H1 (cell line): Measurements from ENCODE around the gene PLCB1. TPM values are rescaled to one million over a fixed set of nuclear protein-coding genes. Genes with fewer than 3 reads are reported as not detected.
A peak's percentile ranks its signal among the peaks of the same experiment; 100 is the strongest.

Source experiments
- CTCF ChIA-PET: fragments of 300-600 bp; sonication (Branson Sonifier 250); formaldehyde crosslinking; loops from one replicate; lab custom pipeline; 2021; ENCODE audit not compliant: partially characterized antibody; lab: Charles Lee
- POLR2A ChIA-PET: fragments of 300-600 bp; sonication (Branson Sonifier 250); formaldehyde crosslinking; loops from one replicate; lab custom pipeline; 2021; ENCODE audit warnings: inconsistent platforms; ENCODE audit not compliant: partially characterized antibody; lab: Charles Lee
- DNase-seq, 2 experiments: peaks; one replicate each; pipeline versions ENCODE4 v3.0.0 to v3.0.0-alpha.2; 2010 to 2022; ENCODE audit warnings: low spot score in 2 of 2, low read depth in 1 of 2, mixed read lengths in 1 of 2
- FAIRE-seq: peaks from 2 replicates; lab custom pipeline; 2011; peaks lifted over from hg19 to GRCh38; lab: Jason Lieb, UNC
- H2AFZ ChIP-seq: 2 replicates; pipeline ENCODE4 v1.8.1; 2012; ENCODE audit warnings: low read length, inconsistent platforms
- H2AK5ac ChIP-seq: 2 replicates; pipeline ENCODE4 v1.6.1; 2013; ENCODE audit warnings: low read depth, low read length
- H2BK120ac ChIP-seq: replicated peaks from 2 replicates; pipeline ENCODE3; 2013; ENCODE audit warnings: low read depth, low read length, inconsistent platforms
- H2BK12ac ChIP-seq: 2 replicates; pipeline ENCODE4 v1.6.1; 2013; ENCODE audit warnings: low read depth, low read length
- H2BK15ac ChIP-seq: 2 replicates; pipeline ENCODE4 v1.6.1; 2013; ENCODE audit warnings: low read length
- H2BK20ac ChIP-seq: 2 replicates; pipeline ENCODE4 v1.6.1; 2013; ENCODE audit warnings: low read length
- H2BK5ac ChIP-seq: 2 replicates; pipeline ENCODE4 v1.6.1; 2013; ENCODE audit warnings: low read depth, low read length
- H3K14ac ChIP-seq: 2 replicates; pipeline ENCODE4 v1.6.1; 2013; ENCODE audit warnings: inconsistent platforms; ENCODE audit not compliant: insufficient read length
- H3K18ac ChIP-seq: 2 replicates; pipeline ENCODE4 v1.6.1; 2013; ENCODE audit warnings: low read length; ENCODE audit errors: extremely low read depth
- H3K23ac ChIP-seq: 2 replicates; pipeline ENCODE4 v1.6.1; 2013; ENCODE audit warnings: inconsistent platforms; ENCODE audit not compliant: insufficient read length
- H3K23me2 ChIP-seq: 2 replicates; pipeline ENCODE4 v1.6.1; 2013; ENCODE audit warnings: low read depth, low read length
- H3K27ac ChIP-seq: 2 replicates; pipeline ENCODE4 v1.6.1; 2011; ENCODE audit warnings: low read depth, low read length, inconsistent platforms
- H3K27me3 ChIP-seq, 4 experiments: replicated peaks in 1 of 4; 1 replicate in 1 of 4; 2 replicates in 3 of 4; pipeline versions ENCODE4 v1.6.1 to v1.8.1; 2011 to 2013; ENCODE audit warnings: low read length in 3 of 4, mild to moderate bottlenecking in 3 of 4, inconsistent platforms in 2 of 4, mixed read lengths in 2 of 4, moderate library complexity in 1 of 4; ENCODE audit not compliant: control insufficient read depth in 3 of 4, insufficient read depth in 3 of 4; ENCODE audit errors: extremely low read depth in 1 of 4
- H3K36me3 ChIP-seq, 4 experiments: 2 replicates each; pipeline versions ENCODE4 v1.6.1 to v1.8.1; 2011 to 2013; ENCODE audit warnings: mild to moderate bottlenecking in 4 of 4, low read length in 3 of 4, moderate library complexity in 2 of 4, control low read depth in 1 of 4, inconsistent platforms in 1 of 4; ENCODE audit not compliant: insufficient read depth in 4 of 4, control insufficient read depth in 2 of 4
- H3K4ac ChIP-seq: replicated peaks from 2 replicates; pipeline ENCODE3; 2013; ENCODE audit warnings: low read length, low read depth, mixed read lengths, inconsistent platforms; ENCODE audit not compliant: insufficient read length
- H3K4me1 ChIP-seq, 4 experiments: replicated peaks in 1 of 4; 1 replicate in 1 of 4; 2 replicates in 3 of 4; pipeline versions ENCODE4 v1.6.1 to v1.8.1; 2011 to 2013; ENCODE audit warnings: low read length in 3 of 4, inconsistent platforms in 2 of 4, mixed read lengths in 1 of 4; ENCODE audit not compliant: insufficient read depth in 4 of 4, control insufficient read depth in 3 of 4
- H3K4me2 ChIP-seq, 2 experiments: 2 replicates each; pipeline versions ENCODE4 v1.6.1 to v1.8.1; 2011 to 2013; ENCODE audit warnings: low read depth in 2 of 2, low read length in 2 of 2, control low read depth in 1 of 2, inconsistent platforms in 1 of 2, mild to moderate bottlenecking in 1 of 2; ENCODE audit not compliant: insufficient read depth in 1 of 2
- H3K4me3 ChIP-seq, 4 experiments: fragments of 200-600, 300-600 bp in 1 of 4; sonication (generic), shearing (Covaris generic), sonication (Bioruptor Twin) in 1 of 4; 2 replicates each; pipeline versions ENCODE4 v1.5.1 to v1.8.1; 2011 to 2016; ENCODE audit warnings: low read length in 4 of 4, low read depth in 3 of 4, control low read depth in 2 of 4, inconsistent platforms in 2 of 4, mild to moderate bottlenecking in 2 of 4, mixed read lengths in 1 of 4, moderate library complexity in 1 of 4; ENCODE audit not compliant: insufficient read depth in 2 of 4; ENCODE audit errors: extremely low read depth in 1 of 4
- H3K56ac ChIP-seq: replicated peaks from 2 replicates; pipeline ENCODE3; 2013; ENCODE audit warnings: low read depth, mild to moderate bottlenecking, mixed read lengths, low read length, inconsistent platforms; ENCODE audit not compliant: insufficient read length
- H3K79me1 ChIP-seq: 2 replicates; pipeline ENCODE4 v1.6.1; 2013; ENCODE audit warnings: low read depth, low read length, control low read depth
- H3K79me2 ChIP-seq, 2 experiments: 2 replicates each; pipeline versions ENCODE4 v1.6.1 to v1.8.1; 2012 to 2013; ENCODE audit warnings: low read length in 2 of 2, mild to moderate bottlenecking in 2 of 2, inconsistent platforms in 1 of 2; ENCODE audit not compliant: insufficient read depth in 2 of 2, control insufficient read depth in 1 of 2
- H3K9ac ChIP-seq, 4 experiments: replicated peaks in 1 of 4; 1 replicate in 1 of 4; 2 replicates in 3 of 4; pipeline versions ENCODE4 v1.6.1 to v1.8.1; 2011 to 2013; ENCODE audit warnings: low read depth in 3 of 4, low read length in 3 of 4, control low read depth in 2 of 4, mild to moderate bottlenecking in 2 of 4, moderate library complexity in 2 of 4, inconsistent platforms in 1 of 4; ENCODE audit errors: extremely low read depth in 1 of 4
- H3K9me3 ChIP-seq, 2 experiments: 2 replicates each; pipeline versions ENCODE4 v1.6.1 to v1.8.1; 2012 to 2013; ENCODE audit warnings: mild to moderate bottlenecking in 2 of 2, moderate library complexity in 2 of 2, control low read depth in 1 of 2, inconsistent platforms in 1 of 2, low read depth in 1 of 2, low read length in 1 of 2, mixed read lengths in 1 of 2; ENCODE audit not compliant: insufficient read depth in 2 of 2
- H4K20me1 ChIP-seq, 2 experiments: replicated peaks in 1 of 2; 2 replicates each; pipeline versions ENCODE3 to v1.8.1; 2011 to 2013; ENCODE audit warnings: inconsistent platforms in 2 of 2, low read length in 2 of 2, mild to moderate bottlenecking in 1 of 2; ENCODE audit not compliant: insufficient read depth in 2 of 2, control insufficient read depth in 1 of 2
- H4K5ac ChIP-seq: 2 replicates; pipeline ENCODE4 v1.6.1; 2013; ENCODE audit warnings: low read length, low read depth, mixed read lengths, inconsistent platforms; ENCODE audit not compliant: insufficient read length
- H4K8ac ChIP-seq: 2 replicates; pipeline ENCODE4 v1.8.0; 2013; ENCODE audit warnings: mild to moderate bottlenecking, moderate library complexity, low read length, inconsistent platforms; ENCODE audit not compliant: insufficient read depth; ENCODE audit errors: extremely low read depth
- H4K91ac ChIP-seq: replicated peaks from 2 replicates; pipeline ENCODE3; 2013; ENCODE audit warnings: low read length, mixed read lengths, inconsistent platforms; ENCODE audit not compliant: insufficient read length
- EZH2 ChIP-seq: fragments of 200-600 bp; sonication (generic); IDR thresholded peaks from 2 replicates; pipeline ENCODE4 v1.7.1; 2012; ENCODE audit warnings: low read depth, mild to moderate bottlenecking, moderate library complexity, low read length, inconsistent platforms; ENCODE audit not compliant: severe bottlenecking
- POU5F1 ChIP-seq: IDR thresholded peaks from 2 replicates; pipeline ENCODE4 v1.6.1; 2011; ENCODE audit warnings: low read depth, mild to moderate bottlenecking, low read length, moderate library complexity
- WGBS, 2 experiments: shearing (Covaris generic) in 1 of 2; methylation state at CpG; one replicate each; pipeline versions ENCODE4 v1.1.6 to v1.1.7; 2013 to 2015; ENCODE audit warnings: low lambda C conversion rate in 2 of 2, mixed read lengths in 2 of 2, inconsistent platforms in 1 of 2, low coverage in 1 of 2, missing lambda C conversion rate in 1 of 2; ENCODE audit not compliant: insufficient replicate concordance in 2 of 2, insufficient coverage in 1 of 2, insufficient read length in 1 of 2; ENCODE audit errors: extremely low coverage in 1 of 2, missing lambda C conversion rate in 1 of 2; 5-methylcytosine and 5-hydroxymethylcytosine counted together
- polyA plus RNA-seq, 7 experiments: library from polyadenylated mRNA; depleted of rRNA in 3 of 7; stranded (reverse) in 5 of 7; unstranded in 2 of 7; fragments of >200 nt in 5 of 7; fragments of 200-250 nt in 2 of 7; gene quantifications; 1 replicate in 5 of 7; 2 replicates in 1 of 7; 4 replicates in 1 of 7; pipeline versions ENCODE4 v1.2.1 to v1.2.3, GENCODE V29; 2011 to 2013; ENCODE audit warnings: missing spikeins in 2 of 7, mixed read lengths in 2 of 7
- total RNA-seq: library from RNA; stranded (reverse); fragmentation: NEBNext Ultra II Directional; extraction: Animal tissue kit (Norgen Biotek cat#: 25700); gene quantifications from 2 replicates; pipeline ENCODE4 v1.2.1, GENCODE V29; 2021

PLCB1 gene
- total and polyA plus RNA-seq, 2 of the 8 experiments (the other 6 are each of a cell fraction or from before 2014, with no cell fraction given): 2.6 to 9.1 TPM

DNA sequence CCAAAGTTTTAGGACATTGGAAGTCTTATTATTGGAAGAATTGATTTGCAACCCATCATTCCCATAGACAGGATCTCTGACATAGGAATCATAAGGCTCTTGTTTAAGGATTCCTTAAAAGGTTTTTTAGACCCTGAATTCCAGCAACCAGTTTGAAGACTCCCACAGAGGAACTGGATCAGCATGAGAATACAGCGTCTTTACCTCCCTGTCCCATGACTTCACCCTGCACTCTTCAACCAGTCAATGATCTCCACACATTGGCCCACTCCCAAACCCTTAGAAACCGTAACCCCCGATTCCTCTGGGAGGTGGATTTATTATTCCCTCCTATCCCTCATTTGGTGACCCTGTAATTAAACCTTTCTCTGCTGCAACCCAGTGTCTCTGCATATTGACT lies 786.1 kb downstream of the PLCB1 start:
- peak overlapping the region; percentile 73; the same call in 1 of the 2 replicates for H2BK20ac ChIP-seq
- TF ChIP-seq POU5F1 (peak; percentile 4; the same call in 1 of the 2 replicates), EZH2 (no peak)
- no peaks in the 10 kb centered on the region for H3K79me1 ChIP-seq
- no peak overlapping the region for H2BK12ac ChIP-seq
- H3K56ac ChIP-seq: no peak overlapping the region
- no peaks in the 10 kb centered on the region for H3K27me3 ChIP-seq
- H2AFZ ChIP-seq: no peak overlapping the region
- no peaks in the 10 kb centered on the region; a peak in 1 of 8 replicates for H3K36me3 ChIP-seq
- H3K27ac ChIP-seq: no peak overlapping the region
- no peak overlapping the region for H3K18ac ChIP-seq
- no peak overlapping the region for H2BK15ac ChIP-seq
- WGBS, 2 experiments: 70% methylated on average over 3 of the region's 3 CpGs; no CpG with 5 or more reads in 1 of the 2 experiments
- H3K4ac ChIP-seq: no peak overlapping the region
- H2BK5ac ChIP-seq: no peak overlapping the region; the same call in 1 of the 2 replicates
- H4K20me1 ChIP-seq: no peaks in the 10 kb centered on the region
- FAIRE-seq: peak; percentile 89
- no peak overlapping the region for H2BK120ac ChIP-seq
- no peak overlapping the region for H3K9ac ChIP-seq
- ChIA-PET CTCF (no interaction called here), POLR2A (no interaction called here)
- H3K14ac ChIP-seq: no peak overlapping the region
- no peaks in the 10 kb centered on the region for H3K79me2 ChIP-seq
- H3K4me3 ChIP-seq: no peak overlapping the region
- no peak overlapping the region for H4K8ac ChIP-seq
- no peaks in the 10 kb centered on the region for H3K23me2 ChIP-seq
- H4K5ac ChIP-seq: peak overlapping the region; percentile 57
- H4K91ac ChIP-seq: no peak overlapping the region
- no peak overlapping the region for H2AK5ac ChIP-seq
- H3K9me3 ChIP-seq: peaks cover 0 to 3% of the 10 kb centered on the region in 2 experiments; a peak in 1 of 4 replicates
- H3K4me2 ChIP-seq: peak overlapping the region; percentile 14 to 24; a peak in 2 of 4 replicates
- no peak for DNase-seq
- H3K4me1 ChIP-seq: peaks cover 0 to 6% (median 4%) of the 10 kb centered on the region in 4 experiments; a peak in 4 of 7 replicates
- no peak overlapping the region for H3K23ac ChIP-seq
